Neural progenitor cell (in vitro differentiated cells): Measurements from ENCODE around the gene LRRC63.

Experiments used
- CTCF ChIP-seq: fragments of 200-600 bp; sonication (generic); IDR thresholded peaks from 2 replicates; pipeline ENCODE4 v1.5.1; 2017; ENCODE audit warnings: antibody characterized with exemption, mild to moderate bottlenecking
- EZH2 ChIP-seq: fragments of 200-600 bp; sonication (generic); IDR thresholded peaks from 2 replicates; pipeline ENCODE4 v1.6.1; 2017; ENCODE audit warnings: antibody characterized with exemption, mild to moderate bottlenecking, moderate library complexity
- EZH2phosphoT487 ChIP-seq: fragments of 200-600 bp; sonication (generic); IDR thresholded peaks from 2 replicates; pipeline ENCODE4 v1.6.1; 2017; ENCODE audit warnings: antibody characterized with exemption

GRCh38 chr13:46178143-46178542 is 33.6 kb upstream of the LRRC63 start:
- TF ChIP-seq CTCF: no peak
- no peak for TF ChIP-seq EZH2phosphoT487
- TF ChIP-seq EZH2: no peak
